Breast epithelium (tissue), 4 donors: ENCODE results near the gene WHRN. TPM values are rescaled to one million over a fixed set of nuclear protein-coding genes. Genes with fewer than 3 reads are reported as not detected.

Experiments used
- DNase-seq, 2 donors: peaks; one replicate each; pipeline ENCODE4 v3.0.0-alpha.2; 2019; ENCODE audit warnings: low spot score in 2 of 2
- H3K27ac ChIP-seq, 2 donors: fragments of 200-600 bp; sonication (generic) in 1 of 2; one replicate each; pipeline ENCODE4 v1.5.1; 2016 to 2019; ENCODE audit warnings: mild to moderate bottlenecking in 1 of 2
- H3K27me3 ChIP-seq, 2 donors: fragments of 200-600 bp; sonication (generic) in 1 of 2; one replicate each; pipeline versions ENCODE4 v1.5.1 to v1.6.0; 2017 to 2019; ENCODE audit warnings: control low read depth in 1 of 2, mild to moderate bottlenecking in 1 of 2
- H3K36me3 ChIP-seq: fragments of 200-600 bp; one replicate; pipeline ENCODE4 v1.5.1; 2019
- H3K4me1 ChIP-seq, 2 donors: fragments of 200-600 bp; sonication (generic); one replicate each; pipeline ENCODE4 v1.5.1; 2016 to 2019; ENCODE audit warnings: control low read depth in 1 of 2
- H3K4me3 ChIP-seq, 3 donors: fragments of 200-600 bp; sonication (generic); 1 replicate in 2 of 3; 2 replicates in 1 of 3; pipeline ENCODE4 v1.5.1; 2016 to 2019; ENCODE audit warnings: mild to moderate bottlenecking in 3 of 3, moderate library complexity in 2 of 3
- H3K9me3 ChIP-seq, 2 donors: fragments of 200-600 bp; sonication (generic) in 1 of 2; one replicate each; pipeline ENCODE4 v1.5.1; 2016 to 2019; ENCODE audit warnings: control low read depth in 1 of 2
- POLR2A ChIP-seq: fragments of 450-650 bp; IDR thresholded peaks from one replicate; pipeline ENCODE4 v1.6.1; 2016; ENCODE audit warnings: antibody characterized with exemption, mild to moderate bottlenecking, moderate library complexity
- POLR2AphosphoS5 ChIP-seq, 3 donors: sonication (generic); formaldehyde crosslinking; IDR thresholded peaks; one replicate each; pipeline ENCODE4 v1.6.1; 2017; ENCODE audit warnings: antibody characterized with exemption in 3 of 3
- intact Hi-C: fragments of 100-400 bp; cut with DNase I; formaldehyde crosslinking; loops from one replicate; pipeline ENCODE4 v1.15.1; 2023; ENCODE audit warnings: low total_unique reads
- total RNA-seq, 3 donors: library from RNA; depleted of rRNA; stranded (reverse); fragments of >200 nt; gene quantifications; one replicate each; pipeline ENCODE4 v1.1.0, GENCODE V29; 2016
- TF ChIP-seq, protein P1 (sequence below), 3 donors: fragments of 450-650 bp; IDR thresholded peaks; one replicate each; pipeline ENCODE4 v1.5.1; 2016 to 2017; ENCODE audit warnings: antibody characterized with exemption in 3 of 3, mild to moderate bottlenecking in 3 of 3, moderate library complexity in 3 of 3

WHRN gene
- total RNA-seq, 3 donors from 2014 or later = 2.4 to 16.4 (median 15.1) TPM

DNA sequence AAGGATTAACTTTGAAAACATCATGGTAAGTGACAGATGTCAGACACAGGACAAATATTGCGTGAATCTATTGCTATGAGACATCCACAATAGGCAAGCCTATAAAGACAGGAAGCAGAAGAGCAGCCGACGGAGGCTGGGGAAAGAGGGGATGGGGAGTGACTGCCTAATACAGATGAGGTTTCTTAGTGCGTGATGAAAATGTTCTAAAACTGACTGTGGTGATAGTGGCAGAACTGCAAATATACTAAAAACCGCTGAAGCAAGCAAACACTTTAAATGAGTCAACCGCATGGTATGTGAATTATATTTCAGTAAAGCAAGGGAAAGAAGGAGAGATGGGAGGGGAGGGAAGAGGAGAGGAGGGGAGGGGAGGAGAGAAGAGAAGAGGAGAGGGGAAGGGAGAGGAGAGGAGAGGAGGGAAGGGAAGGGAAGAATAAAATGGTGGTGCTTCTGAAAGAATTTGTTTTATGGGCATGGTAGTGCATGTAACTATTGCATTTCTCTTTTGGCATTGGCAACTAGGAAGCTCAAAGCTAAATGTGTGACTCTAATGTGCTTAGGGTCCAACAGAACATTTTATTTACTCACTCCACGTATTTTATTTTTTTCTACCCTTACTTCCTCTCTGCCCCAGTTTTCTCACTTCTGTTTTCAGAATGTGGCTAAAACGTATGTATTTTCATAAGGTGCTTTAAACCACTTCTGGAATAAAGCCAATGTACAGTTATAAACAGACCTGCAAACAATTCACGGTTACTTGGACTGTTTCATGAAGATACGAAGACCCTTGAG is 138.7 kb downstream of the WHRN start:
- no peaks in the 10 kb centered on the region for H3K36me3 ChIP-seq
- intact Hi-C loops = no loop called here
- no peaks in the 10 kb centered on the region for H3K27me3 ChIP-seq
- no peaks in the 10 kb centered on the region for H3K4me1 ChIP-seq
- TF ChIP-seq POLR2A (no peak), POLR2AphosphoS5 (IDR thresholded peaks at IDR 0.05) (no peak)
- TF ChIP-seq, protein P1, sequence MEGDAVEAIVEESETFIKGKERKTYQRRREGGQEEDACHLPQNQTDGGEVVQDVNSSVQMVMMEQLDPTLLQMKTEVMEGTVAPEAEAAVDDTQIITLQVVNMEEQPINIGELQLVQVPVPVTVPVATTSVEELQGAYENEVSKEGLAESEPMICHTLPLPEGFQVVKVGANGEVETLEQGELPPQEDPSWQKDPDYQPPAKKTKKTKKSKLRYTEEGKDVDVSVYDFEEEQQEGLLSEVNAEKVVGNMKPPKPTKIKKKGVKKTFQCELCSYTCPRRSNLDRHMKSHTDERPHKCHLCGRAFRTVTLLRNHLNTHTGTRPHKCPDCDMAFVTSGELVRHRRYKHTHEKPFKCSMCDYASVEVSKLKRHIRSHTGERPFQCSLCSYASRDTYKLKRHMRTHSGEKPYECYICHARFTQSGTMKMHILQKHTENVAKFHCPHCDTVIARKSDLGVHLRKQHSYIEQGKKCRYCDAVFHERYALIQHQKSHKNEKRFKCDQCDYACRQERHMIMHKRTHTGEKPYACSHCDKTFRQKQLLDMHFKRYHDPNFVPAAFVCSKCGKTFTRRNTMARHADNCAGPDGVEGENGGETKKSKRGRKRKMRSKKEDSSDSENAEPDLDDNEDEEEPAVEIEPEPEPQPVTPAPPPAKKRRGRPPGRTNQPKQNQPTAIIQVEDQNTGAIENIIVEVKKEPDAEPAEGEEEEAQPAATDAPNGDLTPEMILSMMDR (IDR thresholded peaks at IDR 0.05) = no peak
- DNase-seq = no peak
- H3K27ac ChIP-seq = peak overlapping the region; percentile 54 to 67
- no peaks in the 10 kb centered on the region for H3K9me3 ChIP-seq
- H3K4me3 ChIP-seq = no peak overlapping the region

- no peak overlapping the region for H3K4me3 ChIP-seq
- H3K27ac ChIP-seq = no peak overlapping the region
- intact Hi-C loops = no loop called here
- no peaks in the 10 kb centered on the region for H3K27me3 ChIP-seq
- H3K36me3 ChIP-seq = peaks cover under 1% of the 10 kb centered on the region
- no peaks in the 10 kb centered on the region for H3K9me3 ChIP-seq
- no peaks in the 10 kb centered on the region for H3K4me1 ChIP-seq
- no peak for DNase-seq
- TF ChIP-seq POLR2AphosphoS5 (IDR thresholded peaks at IDR 0.05) = no peak
- TF ChIP-seq, protein P1 (IDR thresholded peaks at IDR 0.05) = no peak
- TF ChIP-seq POLR2A = no peak
Measured at GRCh38 chr9:114365194-114365593, 140.1 kb downstream of the WHRN start.

GRCh38 chr9:114364134-114365041 is 140.9 kb downstream of the WHRN start:
- H3K4me1 ChIP-seq = no peaks in the 10 kb centered on the region
- H3K27ac ChIP-seq = peak overlapping the region; percentile 64 to 68
- H3K4me3 ChIP-seq = no peak overlapping the region
- DNase-seq = no peak
- no peaks in the 10 kb centered on the region for H3K9me3 ChIP-seq
- peaks cover 9% of the 10 kb centered on the region for H3K36me3 ChIP-seq
- H3K27me3 ChIP-seq = no peaks in the 10 kb centered on the region
- TF ChIP-seq POLR2A = no peak
- intact Hi-C loops = no loop called here

DNA sequence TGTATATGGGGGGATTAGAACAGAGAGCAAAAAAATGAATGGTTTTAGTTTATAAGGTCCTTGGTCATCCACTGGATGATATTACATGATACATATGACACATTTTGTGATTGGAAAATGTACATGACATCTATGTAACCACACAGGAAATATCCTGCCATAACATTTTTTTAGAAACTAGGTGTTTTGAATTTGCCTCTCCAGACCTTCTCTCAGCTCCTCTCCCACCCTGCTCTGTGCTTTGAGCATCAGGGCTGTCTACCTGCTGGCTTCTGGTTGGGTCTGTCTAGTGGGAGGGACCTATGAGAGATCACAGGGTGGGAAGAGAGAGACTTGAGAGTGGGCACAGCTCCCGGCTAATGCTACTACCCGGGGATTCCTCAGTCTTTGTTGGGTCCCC is 141.8 kb downstream of the WHRN start:
- DNase-seq = no peak
- intact Hi-C loops = no loop called here
- Histone ChIP-seq H3K9me3 (no peaks in the 10 kb centered on the region), H3K4me3 (no peak overlapping the region), H3K27me3 (no peaks in the 10 kb centered on the region), H3K36me3 (peaks cover 11% of the 10 kb centered on the region), H3K27ac (peak overlapping the region; percentile 64 to 68), H3K4me1 (no peaks in the 10 kb centered on the region)
- no peak for TF ChIP-seq POLR2AphosphoS5 (IDR thresholded peaks at IDR 0.05)
- TF ChIP-seq POLR2A = no peak
- TF ChIP-seq, protein P1 (IDR thresholded peaks at IDR 0.05) = no peak

- Histone ChIP-seq H3K36me3 (peaks cover 11% of the 10 kb centered on the region), H3K27me3 (no peaks in the 10 kb centered on the region), H3K4me3 (no peak overlapping the region), H3K27ac (no peak overlapping the region), H3K4me1 (no peaks in the 10 kb centered on the region), H3K9me3 (no peaks in the 10 kb centered on the region)
- intact Hi-C loops = no loop called here
- DNase-seq = no peak
- TF ChIP-seq POLR2A (no peak), POLR2AphosphoS5 (IDR thresholded peaks at IDR 0.05) (no peak)
- TF ChIP-seq, protein P1 (IDR thresholded peaks at IDR 0.05) = no peak
Measured at GRCh38 chr9:114362394-114362793, 142.9 kb downstream of the WHRN start.
